Loucy (cell line): Measurements from ENCODE around the gene MTR.

Source experiments
- CTCF ChIP-seq: fragments of 200-600 bp; sonication (generic); conservative IDR thresholded peaks from 2 replicates; pipeline ENCODE4 v1.5.1; 2014; ENCODE audit warnings: mild to moderate bottlenecking, antibody characterized with exemption, low read length
- EZH2phosphoT487 ChIP-seq: fragments of 200-600 bp; IDR thresholded peaks from 2 replicates; pipeline ENCODE4 v1.6.1; 2018; ENCODE audit warnings: antibody characterized with exemption, mild to moderate bottlenecking, moderate library complexity, borderline replicate concordance

DNA sequence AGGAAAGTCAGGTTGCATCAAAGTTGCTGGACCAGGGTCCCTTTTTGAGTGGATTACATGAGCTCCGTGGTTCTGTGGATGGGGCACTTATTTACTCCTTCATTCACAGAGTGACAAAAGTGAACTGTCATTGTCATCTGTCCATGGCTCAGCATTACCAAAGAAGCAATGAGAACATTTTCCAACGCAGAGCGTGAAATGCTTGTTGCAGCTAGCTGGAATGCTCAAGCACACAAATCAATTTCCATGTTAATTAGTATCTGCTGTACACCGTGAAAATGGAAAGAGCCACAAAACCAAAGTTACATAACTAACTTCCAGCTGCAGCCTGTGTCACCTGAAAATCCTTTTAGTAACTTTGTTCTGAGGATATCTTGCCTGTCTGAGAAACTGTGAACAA is 130.3 kb downstream of the MTR start:
- no peak for TF ChIP-seq CTCF
- no peak for TF ChIP-seq EZH2phosphoT487
